Stomach smooth muscle (tissue), 2 donors: ENCODE data around the gene CAMK2B.

ENCODE experiments used
- H3K27ac ChIP-seq: one replicate; pipeline ENCODE4 v1.7.0; 2013; ENCODE audit warnings: mild to moderate bottlenecking, low read length, inconsistent platforms
- H3K27me3 ChIP-seq, 2 donors: one replicate each; pipeline ENCODE4 v1.7.0; 2013; ENCODE audit warnings: low read length in 2 of 2; ENCODE audit not compliant: insufficient read depth in 2 of 2, control insufficient read depth in 1 of 2
- H3K36me3 ChIP-seq, 2 donors: one replicate each; pipeline ENCODE4 v1.7.0; 2013; ENCODE audit warnings: low read length in 2 of 2; ENCODE audit not compliant: control insufficient read depth in 2 of 2, insufficient read depth in 2 of 2
- H3K4me1 ChIP-seq: one replicate; pipeline ENCODE4 v1.7.0; 2013; ENCODE audit warnings: low read length; ENCODE audit not compliant: control insufficient read depth, insufficient read depth
- H3K4me3 ChIP-seq, 2 donors: one replicate each; pipeline ENCODE4 v1.7.0; 2013; ENCODE audit warnings: low read length in 2 of 2
- H3K9ac ChIP-seq, 2 donors: one replicate each; pipeline ENCODE4 v1.7.0; 2013; ENCODE audit warnings: low read length in 2 of 2, mild to moderate bottlenecking in 1 of 2
- H3K9me3 ChIP-seq, 2 donors: one replicate each; pipeline ENCODE4 v1.7.0; 2013; ENCODE audit warnings: low read length in 2 of 2; ENCODE audit not compliant: control insufficient read depth in 2 of 2
- donor health status: healthy.
- donor health status: Pancreatic carcinoma.

Gene CAMK2B

DNA sequence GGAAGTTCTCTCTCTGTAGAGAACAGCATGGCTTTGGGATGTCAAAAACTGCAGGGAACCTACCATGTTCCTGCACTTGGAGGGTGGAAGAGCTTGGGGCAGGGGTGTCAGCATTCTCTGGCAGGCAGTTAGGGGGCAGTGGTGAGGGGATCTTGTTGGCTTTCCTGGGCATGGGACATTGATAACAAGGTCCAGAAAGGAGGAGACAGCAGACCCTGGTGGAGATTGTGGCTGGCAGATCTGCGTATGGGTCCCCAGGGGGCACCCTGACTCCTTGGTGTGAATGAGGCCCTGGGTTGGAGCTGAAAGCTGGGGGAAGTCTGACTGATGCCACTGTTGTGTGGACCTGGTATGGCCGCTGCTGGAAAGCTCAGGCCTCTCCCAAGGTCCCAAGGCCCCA lies 22.9 kb upstream of the CAMK2B start:
- no peak overlapping the region for H3K4me3 ChIP-seq
- no peak overlapping the region for H3K27ac ChIP-seq
- no peaks in the 10 kb centered on the region for H3K4me1 ChIP-seq
- no peaks in the 10 kb centered on the region for H3K36me3 ChIP-seq
- peaks cover 0 to 2% of the 10 kb centered on the region in 2 donors for H3K9me3 ChIP-seq
- no peak overlapping the region for H3K9ac ChIP-seq
- peaks cover 0 to 4% of the 10 kb centered on the region in 2 donors for H3K27me3 ChIP-seq

- H3K36me3 ChIP-seq, result no peaks in the 10 kb centered on the region
- H3K27me3 ChIP-seq, result peaks cover 0 to 4% of the 10 kb centered on the region in 2 donors
- peaks cover 0 to 5% of the 10 kb centered on the region in 2 donors for H3K9me3 ChIP-seq
- no peaks in the 10 kb centered on the region for H3K4me1 ChIP-seq
- H3K4me3 ChIP-seq, result no peak overlapping the region
- H3K27ac ChIP-seq, result no peak overlapping the region
- no peak overlapping the region for H3K9ac ChIP-seq
These were observed 22.2 kb upstream of the CAMK2B start for GRCh38 chr7:44347546-44348114.

- Histone ChIP-seq H3K27me3 (peaks cover 0 to 4% of the 10 kb centered on the region in 2 donors), H3K9ac (no peak overlapping the region)
These were observed 20.7 kb upstream of the CAMK2B start for GRCh38 chr7:44346063-44346462.

GRCh38 chr7:44341401-44341800 lies 16.0 kb upstream of the CAMK2B start:
- Histone ChIP-seq H3K9me3 (peaks cover 3 to 4% of the 10 kb centered on the region in 2 donors), H3K4me1 (no peaks in the 10 kb centered on the region), H3K4me3 (no peak overlapping the region), H3K9ac (no peak overlapping the region), H3K36me3 (no peaks in the 10 kb centered on the region), H3K27ac (no peak overlapping the region), H3K27me3 (no peaks in the 10 kb centered on the region)

More at GRCh38 chr7:44346063-44346462, 20.7 kb upstream of the CAMK2B start:
- Histone ChIP-seq H3K4me1 (no peaks in the 10 kb centered on the region), H3K36me3 (no peaks in the 10 kb centered on the region), H3K4me3 (no peak overlapping the region), H3K27ac (no peak overlapping the region), H3K9me3 (peaks cover 0 to 5% of the 10 kb centered on the region in 2 donors)

DNA sequence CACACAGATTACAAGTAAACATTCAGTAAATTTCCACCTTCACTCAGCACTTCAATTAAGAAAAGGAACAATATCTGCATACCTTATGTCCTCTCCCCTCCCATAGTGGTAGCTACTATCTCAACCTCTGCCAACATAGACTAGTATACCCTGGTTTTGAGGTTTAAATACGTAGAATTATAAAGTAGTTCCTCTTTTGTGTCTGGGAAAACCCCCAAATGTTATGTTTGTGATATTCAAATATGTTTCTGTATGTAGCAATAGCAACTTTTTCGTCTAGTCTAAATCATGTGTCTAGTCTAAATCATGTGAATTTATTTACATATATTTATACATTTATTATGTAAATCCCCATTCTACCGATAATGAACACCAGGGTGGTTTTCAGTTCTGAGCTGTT lies 13.2 kb upstream of the CAMK2B start:
- Histone ChIP-seq H3K4me3 (no peak overlapping the region), H3K4me1 (no peaks in the 10 kb centered on the region), H3K27me3 (peaks cover 0 to 4% of the 10 kb centered on the region in 2 donors), H3K27ac (no peak overlapping the region), H3K9ac (no peak overlapping the region), H3K9me3 (peaks cover 4 to 6% of the 10 kb centered on the region in 2 donors), H3K36me3 (no peaks in the 10 kb centered on the region)

DNA sequence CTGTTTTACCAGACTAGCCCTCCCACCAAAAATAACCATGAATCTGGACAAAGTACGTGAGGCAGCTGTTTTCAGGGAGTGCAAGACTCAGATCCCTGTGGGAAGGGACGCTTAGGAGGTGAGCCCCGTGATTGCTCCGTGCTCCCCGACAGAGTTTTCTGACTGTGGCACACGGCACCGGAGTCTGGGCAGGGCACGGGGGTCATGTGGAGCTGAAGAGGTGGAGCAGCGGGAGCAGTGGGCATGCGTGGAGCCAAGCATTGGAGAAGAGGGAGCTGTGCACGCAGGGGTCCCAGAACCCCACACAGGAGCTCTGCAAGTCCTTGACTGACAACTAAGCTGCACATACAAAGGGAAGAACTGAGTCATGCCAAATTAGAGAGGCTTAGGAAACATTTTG lies 11.1 kb upstream of the CAMK2B start:
- Histone ChIP-seq H3K4me3 (no peak overlapping the region), H3K4me1 (no peaks in the 10 kb centered on the region), H3K36me3 (no peaks in the 10 kb centered on the region), H3K27ac (no peak overlapping the region), H3K27me3 (peaks cover 0 to 4% of the 10 kb centered on the region in 2 donors), H3K9ac (no peak overlapping the region), H3K9me3 (peaks cover 0 to 6% of the 10 kb centered on the region in 2 donors)

- Histone ChIP-seq H3K4me1 (no peaks in the 10 kb centered on the region), H3K27me3 (peaks cover 0 to 4% of the 10 kb centered on the region in 2 donors), H3K27ac (no peak overlapping the region), H3K4me3 (no peak overlapping the region), H3K9ac (no peak overlapping the region), H3K36me3 (no peaks in the 10 kb centered on the region), H3K9me3 (peaks cover 0 to 6% of the 10 kb centered on the region in 2 donors)
These were observed 9.8 kb upstream of the CAMK2B start for GRCh38 chr7:44335184-44335583.

GRCh38 chr7:44334734-44335097 lies 9.3 kb upstream of the CAMK2B start:
- no peak overlapping the region for H3K9ac ChIP-seq

GRCh38 chr7:44333911-44334733 lies 8.7 kb upstream of the CAMK2B start:
- no peak overlapping the region for H3K4me3 ChIP-seq
- H3K9me3 ChIP-seq, result peaks cover 0 to 6% of the 10 kb centered on the region in 2 donors
- H3K36me3 ChIP-seq, result no peaks in the 10 kb centered on the region
- no peak overlapping the region for H3K9ac ChIP-seq
- no peak overlapping the region for H3K27ac ChIP-seq
- no peaks in the 10 kb centered on the region for H3K4me1 ChIP-seq
- H3K27me3 ChIP-seq, result peaks cover 0 to 4% of the 10 kb centered on the region in 2 donors

More at GRCh38 chr7:44334734-44335097, 9.3 kb upstream of the CAMK2B start:
- no peak overlapping the region for H3K4me3 ChIP-seq
- no peaks in the 10 kb centered on the region for H3K4me1 ChIP-seq
- no peaks in the 10 kb centered on the region for H3K36me3 ChIP-seq
- H3K9me3 ChIP-seq, result peaks cover 0 to 6% of the 10 kb centered on the region in 2 donors
- no peak overlapping the region for H3K27ac ChIP-seq
- H3K27me3 ChIP-seq, result peaks cover 0 to 4% of the 10 kb centered on the region in 2 donors

DNA sequence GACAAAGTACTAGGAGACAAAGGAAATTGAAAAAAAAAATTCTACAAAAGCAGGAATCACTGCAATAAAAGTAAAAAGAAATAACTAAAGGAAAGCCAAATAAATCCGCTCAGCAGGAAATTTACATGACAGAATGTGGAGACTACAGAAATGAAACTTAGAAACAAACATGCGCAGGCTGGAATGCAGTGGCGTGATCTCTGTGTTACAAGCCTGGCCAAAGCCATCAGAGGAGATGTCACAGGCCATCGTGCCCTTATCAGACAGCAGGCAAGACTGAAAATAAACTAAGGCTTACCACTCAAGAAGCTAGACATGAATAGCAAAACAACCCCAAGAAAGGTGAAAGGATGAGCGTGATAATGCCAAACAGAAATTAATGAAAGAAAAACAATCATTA lies 6.3 kb upstream of the CAMK2B start:
- Histone ChIP-seq H3K4me1 (no peaks in the 10 kb centered on the region), H3K4me3 (no peak overlapping the region), H3K9ac (no peak overlapping the region), H3K27me3 (peaks cover 7 to 11% of the 10 kb centered on the region in 2 donors), H3K27ac (no peak overlapping the region), H3K9me3 (peaks cover 0 to 5% of the 10 kb centered on the region in 2 donors), H3K36me3 (no peaks in the 10 kb centered on the region)

DNA sequence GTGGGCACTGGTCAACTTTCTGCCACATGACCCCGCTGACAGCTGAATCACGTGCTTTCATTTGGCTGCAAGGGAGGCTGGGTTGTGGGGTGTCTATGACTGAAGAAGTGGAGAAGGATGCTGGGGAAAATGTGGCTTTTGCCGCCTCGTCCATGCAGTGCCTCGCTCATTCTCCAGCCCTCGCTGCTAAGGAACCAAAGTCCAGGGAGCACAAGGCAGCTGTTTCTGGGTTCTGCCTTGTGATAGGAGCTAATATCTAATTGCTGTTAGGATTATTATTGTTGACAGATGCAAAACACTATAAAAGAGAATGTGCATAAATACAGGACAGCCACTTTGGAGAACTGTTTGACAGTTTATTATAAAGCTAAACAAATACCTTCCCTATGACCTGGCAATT lies 4.9 kb upstream of the CAMK2B start:
- Histone ChIP-seq H3K27ac (no peak overlapping the region), H3K4me1 (no peaks in the 10 kb centered on the region), H3K27me3 (peaks cover 16 to 17% of the 10 kb centered on the region in 2 donors), H3K36me3 (no peaks in the 10 kb centered on the region), H3K4me3 (no peak overlapping the region), H3K9ac (no peak overlapping the region), H3K9me3 (no peaks in the 10 kb centered on the region)
